Sigmoid colon (tissue), 3 donors: ENCODE data around the gene HDDC2.

Experiments
- CTCF ChIP-seq, 4 experiments: fragments of 450-650 bp in 3 of 4; fragments of 200-600 bp in 1 of 4; IDR thresholded peaks; one replicate each; pipeline ENCODE4 v1.5.1; 2016 to 2019; ENCODE audit warnings: antibody characterized with exemption in 4 of 4, mild to moderate bottlenecking in 3 of 4, moderate library complexity in 2 of 4
- POLR2A ChIP-seq, 2 donors: fragments of 450-650 bp; IDR thresholded peaks; one replicate each; pipeline ENCODE4 v1.6.1; 2016; ENCODE audit warnings: antibody characterized with exemption in 2 of 2, mild to moderate bottlenecking in 2 of 2, moderate library complexity in 2 of 2

GRCh38 chr6:125250511-125250910, 51.3 kb downstream of the HDDC2 start:
- TF ChIP-seq POLR2A (IDR thresholded peaks at IDR 0.05) (no peak), CTCF (IDR thresholded peaks at IDR 0.05) (no peak)
